ENCODE measurements around the gene MBOAT2.
"Not testable (repeated sequence)": the region's sequence is repeated elsewhere in the genome, so short reads cannot be mapped to it uniquely, and the experiment has no call there.

MBOAT2 gene

DNA sequence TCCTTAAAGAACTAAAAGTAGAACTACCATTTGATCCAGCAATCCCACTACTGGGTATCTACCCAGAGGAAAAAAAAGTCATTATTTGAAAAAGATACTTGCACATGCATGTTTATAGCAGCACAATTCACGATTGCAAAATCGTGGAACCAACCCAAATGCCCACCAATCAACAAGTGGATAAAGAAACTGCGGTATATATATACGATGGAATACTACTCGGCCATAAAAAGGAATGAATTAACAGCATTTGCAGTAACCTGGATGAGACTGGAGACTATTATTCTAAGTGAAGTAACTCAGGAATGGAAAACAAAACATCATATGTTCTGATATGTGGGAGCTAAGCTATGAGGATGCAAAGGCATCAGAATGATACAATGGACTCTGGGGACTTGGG is 89.7 kb downstream of the MBOAT2 start:
- H3K79me1 ChIP-seq (replicated peaks; ENCODE audit: low read length, poor library complexity, severe bottlenecking) = peaks cover 19% of the 10 kb centered on the region
- not testable (repeated sequence) for H2AFZ ChIP-seq (ENCODE audit: low read depth, low read length); H3K23ac ChIP-seq (ENCODE audit: low read length in 2 of 2); H4K91ac ChIP-seq (ENCODE audit: low read length); H3K9ac ChIP-seq (ENCODE audit: low read length); H3K9me3 ChIP-seq (ENCODE audit: control insufficient read depth, low read length); H3K4ac ChIP-seq (ENCODE audit: low read depth in 1 of 2, low read length in 2 of 2); H2BK15ac ChIP-seq (ENCODE audit: low read depth, poor library complexity, severe bottlenecking); H2AK5ac ChIP-seq (ENCODE audit: low read length, severe bottlenecking); H3K4me3 ChIP-seq (ENCODE audit: insufficient read depth in 1 of 2, low read depth in 1 of 2, low read length in 2 of 2); H3K14ac ChIP-seq (ENCODE audit: low read length in 2 of 2); H2BK12ac ChIP-seq (ENCODE audit: low read length in 2 of 2); H3K27me3 ChIP-seq (ENCODE audit: control insufficient read depth in 1 of 2, insufficient read depth in 1 of 2, low read length in 2 of 2); H2BK120ac ChIP-seq (ENCODE audit: low read depth, low read length); H3K36me3 ChIP-seq (ENCODE audit: control insufficient read depth in 1 of 2, insufficient read depth in 2 of 2, low read depth in 1 of 2, low read length in 2 of 2); H2BK5ac ChIP-seq (ENCODE audit: low read depth, low read length, poor library complexity, severe bottlenecking); H3K27ac ChIP-seq (ENCODE audit: low read length, poor library complexity, severe bottlenecking); H3K4me1 ChIP-seq (ENCODE audit: control insufficient read depth, insufficient read depth, low read depth, low read length); H4K8ac ChIP-seq (ENCODE audit: low read length); DNase-seq; H3K4me2 ChIP-seq (ENCODE audit: low read length, poor library complexity, severe bottlenecking); H3K18ac ChIP-seq (ENCODE audit: low read depth in 1 of 2, low read length in 2 of 2)
- WGBS = 90% methylated on average over 5 of the region's 5 CpGs

GRCh38 chr2:8907764-8908288 is 95.7 kb downstream of the MBOAT2 start:
- no CpG with 5 or more reads among the region's 3 CpGs for WGBS
- Histone ChIP-seq H3K9ac (ENCODE audit: low read length) (no peak overlapping the region), H3K4me2 (ENCODE audit: low read length, poor library complexity, severe bottlenecking) (no peak overlapping the region), H2BK120ac (ENCODE audit: low read depth, low read length) (no peak overlapping the region), H3K4me3 (ENCODE audit: insufficient read depth in 1 of 2, low read depth in 1 of 2, low read length in 2 of 2) (no peak overlapping the region), H3K36me3 (ENCODE audit: control insufficient read depth in 1 of 2, insufficient read depth in 2 of 2, low read depth in 1 of 2, low read length in 2 of 2) (peaks cover 6 to 26% of the 10 kb centered on the region in 2 experiments), H3K4me1 (ENCODE audit: control insufficient read depth, insufficient read depth, low read depth, low read length) (no peaks in the 10 kb centered on the region), H2AFZ (ENCODE audit: low read depth, low read length) (no peak overlapping the region), H3K9me3 (ENCODE audit: control insufficient read depth, low read length) (peaks cover 19% of the 10 kb centered on the region), H2BK15ac (ENCODE audit: low read depth, poor library complexity, severe bottlenecking) (no peak overlapping the region), H3K27ac (ENCODE audit: low read length, poor library complexity, severe bottlenecking) (no peak overlapping the region), H3K18ac (ENCODE audit: low read depth in 1 of 2, low read length in 2 of 2) (no peak overlapping the region), H3K14ac (ENCODE audit: low read length in 2 of 2) (no peak overlapping the region), H3K27me3 (ENCODE audit: control insufficient read depth in 1 of 2, insufficient read depth in 1 of 2, low read length in 2 of 2) (no peaks in the 10 kb centered on the region), H2AK5ac (ENCODE audit: low read length, severe bottlenecking) (no peak overlapping the region), H2BK12ac (ENCODE audit: low read length in 2 of 2) (no peak overlapping the region), H4K91ac (ENCODE audit: low read length) (no peak overlapping the region), H3K79me1 (replicated peaks; ENCODE audit: low read length, poor library complexity, severe bottlenecking) (peaks cover 18% of the 10 kb centered on the region), H3K23ac (ENCODE audit: low read length in 2 of 2) (no peak overlapping the region), H4K8ac (ENCODE audit: low read length) (no peak overlapping the region), H2BK5ac (ENCODE audit: low read depth, low read length, poor library complexity, severe bottlenecking) (no peak overlapping the region), H3K4ac (ENCODE audit: low read depth in 1 of 2, low read length in 2 of 2) (no peak overlapping the region)
- DNase-seq = no peak

- not testable (repeated sequence) for H2BK5ac ChIP-seq (ENCODE audit: low read depth, low read length, poor library complexity, severe bottlenecking); H3K4me2 ChIP-seq (ENCODE audit: low read length, poor library complexity, severe bottlenecking); H2AK5ac ChIP-seq (ENCODE audit: low read length, severe bottlenecking); H3K27ac ChIP-seq (ENCODE audit: low read length, poor library complexity, severe bottlenecking); H3K27me3 ChIP-seq (ENCODE audit: control insufficient read depth in 1 of 2, insufficient read depth in 1 of 2, low read length in 2 of 2); H3K4me1 ChIP-seq (ENCODE audit: control insufficient read depth, insufficient read depth, low read depth, low read length); H3K14ac ChIP-seq (ENCODE audit: low read length in 2 of 2); H4K91ac ChIP-seq (ENCODE audit: low read length); H3K23ac ChIP-seq (ENCODE audit: low read length in 2 of 2); H3K79me1 ChIP-seq (replicated peaks; ENCODE audit: low read length, poor library complexity, severe bottlenecking); H3K9ac ChIP-seq (ENCODE audit: low read length); H3K4me3 ChIP-seq (ENCODE audit: insufficient read depth in 1 of 2, low read depth in 1 of 2, low read length in 2 of 2); H3K4ac ChIP-seq (ENCODE audit: low read depth in 1 of 2, low read length in 2 of 2); H2AFZ ChIP-seq (ENCODE audit: low read depth, low read length); H2BK12ac ChIP-seq (ENCODE audit: low read length in 2 of 2); H4K8ac ChIP-seq (ENCODE audit: low read length); H3K18ac ChIP-seq (ENCODE audit: low read depth in 1 of 2, low read length in 2 of 2); DNase-seq; H2BK15ac ChIP-seq (ENCODE audit: low read depth, poor library complexity, severe bottlenecking); H2BK120ac ChIP-seq (ENCODE audit: low read depth, low read length)
- 94% methylated on average over 7 of the region's 7 CpGs for WGBS
- Histone ChIP-seq H3K9me3 (ENCODE audit: control insufficient read depth, low read length) (peaks cover 13% of the 10 kb centered on the region), H3K36me3 (ENCODE audit: control insufficient read depth in 1 of 2, insufficient read depth in 2 of 2, low read depth in 1 of 2, low read length in 2 of 2) (peaks cover 16 to 32% of the 10 kb centered on the region in 2 experiments)
Measured at GRCh38 chr2:8903924-8904323, 99.6 kb downstream of the MBOAT2 start.

DNA sequence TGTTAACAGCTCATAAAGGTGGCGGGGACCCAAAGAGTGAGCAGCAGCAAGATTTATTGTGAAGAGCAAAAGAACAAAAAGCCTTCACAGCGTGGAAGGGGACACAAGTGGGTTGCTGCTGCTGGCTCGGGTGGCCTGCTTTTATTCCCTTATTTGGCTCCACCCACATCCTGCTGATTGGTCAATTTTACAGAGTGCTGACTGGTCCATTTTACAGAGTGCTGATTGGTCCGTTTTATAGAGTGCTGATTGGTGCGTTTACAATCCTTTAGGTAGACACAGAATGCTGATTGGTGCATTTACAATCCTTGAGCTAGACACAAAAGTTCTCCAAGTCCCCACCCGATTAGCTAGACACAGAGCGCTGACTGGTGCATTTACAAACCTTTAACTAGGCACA is 100.7 kb downstream of the MBOAT2 start:
- Histone ChIP-seq H3K36me3 (ENCODE audit: control insufficient read depth in 1 of 2, insufficient read depth in 2 of 2, low read depth in 1 of 2, low read length in 2 of 2) (peaks cover 16 to 24% of the 10 kb centered on the region in 2 experiments), H3K9me3 (ENCODE audit: control insufficient read depth, low read length) (peaks cover 13% of the 10 kb centered on the region)
- H3K4ac ChIP-seq (ENCODE audit: low read depth in 1 of 2, low read length in 2 of 2); H2BK5ac ChIP-seq (ENCODE audit: low read depth, low read length, poor library complexity, severe bottlenecking); H3K4me1 ChIP-seq (ENCODE audit: control insufficient read depth, insufficient read depth, low read depth, low read length); H2AFZ ChIP-seq (ENCODE audit: low read depth, low read length); H4K8ac ChIP-seq (ENCODE audit: low read length); H3K18ac ChIP-seq (ENCODE audit: low read depth in 1 of 2, low read length in 2 of 2); H3K9ac ChIP-seq (ENCODE audit: low read length); H3K14ac ChIP-seq (ENCODE audit: low read length in 2 of 2); H3K79me1 ChIP-seq (replicated peaks; ENCODE audit: low read length, poor library complexity, severe bottlenecking); H3K23ac ChIP-seq (ENCODE audit: low read length in 2 of 2); DNase-seq; H3K4me3 ChIP-seq (ENCODE audit: insufficient read depth in 1 of 2, low read depth in 1 of 2, low read length in 2 of 2); H4K91ac ChIP-seq (ENCODE audit: low read length); H3K27ac ChIP-seq (ENCODE audit: low read length, poor library complexity, severe bottlenecking); H2BK120ac ChIP-seq (ENCODE audit: low read depth, low read length); H3K27me3 ChIP-seq (ENCODE audit: control insufficient read depth in 1 of 2, insufficient read depth in 1 of 2, low read length in 2 of 2); H2AK5ac ChIP-seq (ENCODE audit: low read length, severe bottlenecking); H2BK15ac ChIP-seq (ENCODE audit: low read depth, poor library complexity, severe bottlenecking); H2BK12ac ChIP-seq (ENCODE audit: low read length in 2 of 2); H3K4me2 ChIP-seq (ENCODE audit: low read length, poor library complexity, severe bottlenecking): not testable (repeated sequence)
- WGBS = 98% methylated on average over 7 of the region's 7 CpGs
